Heart right ventricle (tissue), 16 donors: ENCODE data around the gene SLC30A7. TPM values are rescaled to one million over a fixed set of nuclear protein-coding genes. Genes with fewer than 3 reads are reported as not detected.
A peak's percentile ranks its signal among the peaks of the same experiment; 100 is the strongest.

Experiments
- ATAC-seq, 8 donors: fragments of 200-7000 bp; cut with Tn5 transposase; one replicate each; pipeline ENCODE4 v1.9.1; 2020; ENCODE audit warnings: mild to moderate bottlenecking in 8 of 8, moderate library complexity in 8 of 8, moderate number of reproducible peaks in 1 of 8
- DNase-seq, 2 donors: peaks; one replicate each; pipeline ENCODE4 v3.0.0-alpha.2; 2020
- H3K27ac ChIP-seq, 10 donors: fragments of 200-600 bp; sonication (generic) in 2 of 10; one replicate each; pipeline versions ENCODE4 v1.5.0 to v1.8.0; 2020 to 2022; ENCODE audit warnings: mild to moderate bottlenecking in 3 of 10
- H3K27me3 ChIP-seq, 7 donors: fragments of 200-600 bp; one replicate each; pipeline ENCODE4 v1.8.0; 2021 to 2022; ENCODE audit warnings: mild to moderate bottlenecking in 2 of 7
- H3K36me3 ChIP-seq, 9 donors: fragments of 200-600 bp; sonication (generic) in 1 of 9; one replicate each; pipeline versions ENCODE4 v1.5.0 to v1.8.0; 2020 to 2022; ENCODE audit warnings: mild to moderate bottlenecking in 2 of 9
- H3K4me1 ChIP-seq, 9 donors: fragments of 200-600 bp; sonication (generic) in 1 of 9; one replicate each; pipeline versions ENCODE4 v1.5.0 to v1.8.0; 2020 to 2022; ENCODE audit warnings: mild to moderate bottlenecking in 4 of 9
- H3K4me3 ChIP-seq, 10 donors: fragments of 200-600 bp; sonication (generic) in 2 of 10; one replicate each; pipeline versions ENCODE4 v1.5.0 to v1.8.0; 2020 to 2022; ENCODE audit warnings: mild to moderate bottlenecking in 7 of 10, moderate library complexity in 2 of 10
- H3K9me3 ChIP-seq, 11 donors: fragments of 200-600 bp in 10 of 11; sonication (generic) in 2 of 11; one replicate each; pipeline versions ENCODE4 v1.5.0 to v1.8.0; 2013 to 2022; ENCODE audit warnings: mild to moderate bottlenecking in 2 of 11, control low read depth in 1 of 11, moderate library complexity in 1 of 11
- WGBS, 2 donors: extraction: QIAGEN DNeasy Blood & Tissue Kit; methylation state at CpG; one replicate each; pipeline ENCODE4 v1.1.7; 2013; ENCODE audit warnings: inconsistent platforms in 1 of 2; 5-methylcytosine and 5-hydroxymethylcytosine counted together
- intact Hi-C, 10 donors: fragments of 100-400 bp; cut with DNase I; formaldehyde crosslinking; loops; one replicate each; pipeline versions ENCODE4 v1.11.1 to v1.14.2; 2022
- polyA plus RNA-seq, 2 donors: library from polyadenylated mRNA; stranded (reverse); fragments of 200-250 nt; gene quantifications; one replicate each; pipeline ENCODE4 v1.2.3, GENCODE V29; 2013
- total RNA-seq, 10 donors: library from RNA; stranded (reverse); fragmentation: NEBNext Ultra II Directional in 3 of 10; extraction: Animal tissue kit (Norgen Biotek cat#: 25700) in 3 of 10; gene quantifications; one replicate each; pipeline versions ENCODE4 v1.2.1 to v1.2.4, GENCODE V29; 2021 to 2023
- TF ChIP-seq, protein P1 (sequence below), 9 donors: fragments of 200-600 bp; sonication (generic) in 2 of 9; IDR thresholded peaks; one replicate each; pipeline versions ENCODE4 v1.5.0 to v1.8.0; 2021 to 2022; ENCODE audit warnings: antibody characterized with exemption in 9 of 9, mild to moderate bottlenecking in 5 of 9, moderate library complexity in 1 of 9
- donor health status: Arrhythmogenic right ventricular cardiomyopathy.
- donor health status: ischemic (EF 13 %, LVEDD 7.1; RV severe dilation, severe dysfunction).
- donor health status: healthy with polysubstance abuse.
- donor health status: DM: no; HTN: yes; CAD: no.
- donor health status: DM: no; HTN: no; CAD: no.
- donor health status: ischemic (EF 25% LVEDD 6.9; RV normal size, moderate dysfunction).
- donor health status: ischemic (EF 25% LVEDD 5.7; RV mildly dilated, moderate dysfunction).
- donor health status: healthy.
- donor health status: DM: yes; HTN: yes; CAD: no.
- donor health status: Ischemic cardiomyopathy.
- donor health status: ischemic (EF 35%, LVEDD 5.7; RV mildly dilated, moderate dysfunction).
- donor health status: nonischemic (EF 11% LVEDD 7.7; RV severe dilation, severe dysfunction).
- donor health status: DM: yes; HTN: yes; CAD: no.
- donor health status: PGD.
- donor health status: ischemic (EF 29% LVEDD 5.4; RV normal size, mild dysfunction).
- donor health status: nonischemic (EF 23%, LVEDD 6.1; RV moderate dilation, normal function).

Gene SLC30A7
- total and polyA plus RNA-seq, 12 donors, result 1.7 to 16.2 (median 5.7) TPM

DNA sequence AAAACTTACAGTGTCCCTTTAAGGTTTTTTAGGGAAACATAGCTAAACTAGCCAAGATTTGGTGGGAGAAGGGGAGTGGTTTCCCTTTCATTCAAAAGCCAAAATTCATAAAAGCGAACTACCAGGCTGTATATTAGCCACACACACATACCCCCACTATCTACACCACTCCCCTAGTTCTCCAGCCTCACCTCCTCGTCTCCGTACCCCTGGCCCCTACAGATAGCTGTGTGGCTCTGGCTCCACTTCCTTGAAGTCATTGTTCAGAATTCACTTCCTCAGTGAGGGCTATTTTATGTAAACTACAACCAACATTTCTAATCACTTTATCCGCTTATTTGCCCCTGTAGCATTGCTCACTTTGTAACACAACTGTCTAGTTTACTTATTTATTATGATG, 135.0 kb downstream of the SLC30A7 start:
- no peaks in the 10 kb centered on the region for H3K36me3 ChIP-seq
- ATAC-seq, result no peak
- no peaks in the 10 kb centered on the region for H3K9me3 ChIP-seq
- TF ChIP-seq, protein P1, sequence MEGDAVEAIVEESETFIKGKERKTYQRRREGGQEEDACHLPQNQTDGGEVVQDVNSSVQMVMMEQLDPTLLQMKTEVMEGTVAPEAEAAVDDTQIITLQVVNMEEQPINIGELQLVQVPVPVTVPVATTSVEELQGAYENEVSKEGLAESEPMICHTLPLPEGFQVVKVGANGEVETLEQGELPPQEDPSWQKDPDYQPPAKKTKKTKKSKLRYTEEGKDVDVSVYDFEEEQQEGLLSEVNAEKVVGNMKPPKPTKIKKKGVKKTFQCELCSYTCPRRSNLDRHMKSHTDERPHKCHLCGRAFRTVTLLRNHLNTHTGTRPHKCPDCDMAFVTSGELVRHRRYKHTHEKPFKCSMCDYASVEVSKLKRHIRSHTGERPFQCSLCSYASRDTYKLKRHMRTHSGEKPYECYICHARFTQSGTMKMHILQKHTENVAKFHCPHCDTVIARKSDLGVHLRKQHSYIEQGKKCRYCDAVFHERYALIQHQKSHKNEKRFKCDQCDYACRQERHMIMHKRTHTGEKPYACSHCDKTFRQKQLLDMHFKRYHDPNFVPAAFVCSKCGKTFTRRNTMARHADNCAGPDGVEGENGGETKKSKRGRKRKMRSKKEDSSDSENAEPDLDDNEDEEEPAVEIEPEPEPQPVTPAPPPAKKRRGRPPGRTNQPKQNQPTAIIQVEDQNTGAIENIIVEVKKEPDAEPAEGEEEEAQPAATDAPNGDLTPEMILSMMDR (IDR thresholded peaks at IDR 0.05), result no peak
- H3K27ac ChIP-seq, result peak overlapping the region in 6 of 10 donors; percentile 3 to 48 (median 28)
- intact Hi-C loops, result loop anchor here in 3 of 10 donors (5.0 to 10.0 kb wide), 3 partner anchors 74 to 256 kb away; partner anchors contain the start of gene S1PR1 (in 1 of the 3)
- no peak for DNase-seq
- H3K27me3 ChIP-seq, result no peaks in the 10 kb centered on the region
- no peak overlapping the region for H3K4me3 ChIP-seq
- peaks cover 0 to 33% (median 9%) of the 10 kb centered on the region in 9 donors for H3K4me1 ChIP-seq
- WGBS, 2 donors, result 76 to 77% methylated on average over 4 of the region's 4 CpGs

Other genes starting within 250 kb of the SLC30A7 start
- 10 to 100 TPM in 1 of 10 donors, 1 to 10 TPM in 9; 2.2 to 38.5 (median 5.8) TPM for gene VCAM1, start 176.3 kb upstream of the SLC30A7 start, total RNA-seq
- 10 to 100 TPM in 1 of 2 donors, 1 to 10 TPM in 1; 2.8 to 11.7 TPM for gene VCAM1, start 176.3 kb upstream of the SLC30A7 start, polyA plus RNA-seq
- gene EXTL2, start 1.2 kb upstream of the SLC30A7 start, total RNA-seq, result 10 to 100 TPM in 1 of 10 donors, 1 to 10 TPM in 9; 6.0 to 10.3 (median 8.2) TPM
- gene EXTL2, start 1.2 kb upstream of the SLC30A7 start, polyA plus RNA-seq, result 10 to 100 TPM in 1 of 2 donors, 1 to 10 TPM in 1; 5.0 to 12.0 TPM
- 10 to 100 TPM; 30.6 to 44.3 (median 36.0) TPM for gene DPH5, start 129.7 kb downstream of the SLC30A7 start, total RNA-seq
- 10 to 100 TPM; 26.3 to 29.0 TPM for gene DPH5, start 129.7 kb downstream of the SLC30A7 start, polyA plus RNA-seq